MM.1S (cell line): ENCODE data around the gene CFAP70.

ENCODE experiments used
- DNase-seq: peaks from one replicate; pipeline ENCODE4 v3.0.0-alpha.2; 2015
- H2AFZ ChIP-seq: fragments of 300-600 bp; sonication (generic); 2 replicates; pipeline ENCODE4 v1.6.0; 2016; ENCODE audit warnings: antibody characterized with exemption, low read length
- H3F3A ChIP-seq: fragments of 300-600 bp; sonication (generic); 2 replicates; pipeline ENCODE4 v1.6.1; 2016; ENCODE audit warnings: mild to moderate bottlenecking, antibody characterized with exemption, low read length, moderate library complexity, mixed read lengths; ENCODE audit not compliant: insufficient read depth
- H3K27ac ChIP-seq: fragments of 300-600 bp; sonication (generic); 2 replicates; pipeline ENCODE4 v1.5.1; 2016; ENCODE audit warnings: mild to moderate bottlenecking, low read length
- H3K27me3 ChIP-seq: fragments of 300-600 bp; sonication (generic); replicated peaks from 2 replicates; pipeline ENCODE4 v1.6.0; 2016; ENCODE audit warnings: low read length; ENCODE audit not compliant: insufficient read depth
- H3K36me3 ChIP-seq: fragments of 300-600 bp; sonication (generic); replicated peaks from 2 replicates; pipeline ENCODE4 v1.6.1; 2016; ENCODE audit warnings: mild to moderate bottlenecking, low read length, mixed read lengths; ENCODE audit not compliant: insufficient read depth
- H3K4me1 ChIP-seq: fragments of 300-600 bp; sonication (generic); 2 replicates; pipeline ENCODE4 v1.6.1; 2016; ENCODE audit warnings: low read length, mixed read lengths
- H3K4me2 ChIP-seq: fragments of 300-600 bp; sonication (generic); 2 replicates; pipeline ENCODE4 v1.6.0; 2016; ENCODE audit warnings: low read depth, low read length
- H3K4me3 ChIP-seq: fragments of 300-600 bp; sonication (generic); 2 replicates; pipeline ENCODE4 v1.5.1; 2016; ENCODE audit warnings: low read length, mixed read lengths
- H3K79me2 ChIP-seq: fragments of 300-600 bp; sonication (generic); 2 replicates; pipeline ENCODE4 v1.6.1; 2016; ENCODE audit warnings: mixed run types, low read length, mixed read lengths
- H3K9ac ChIP-seq: fragments of 300-600 bp; sonication (generic); 2 replicates; pipeline ENCODE4 v1.6.1; 2016; ENCODE audit warnings: low read length, mixed read lengths
- H3K9me2 ChIP-seq: fragments of 300-600 bp; sonication (generic); replicated peaks from 2 replicates; pipeline ENCODE4 v1.6.1; 2016; ENCODE audit warnings: mild to moderate bottlenecking, low read length, mixed read lengths; ENCODE audit not compliant: insufficient read depth
- H3K9me3 ChIP-seq: fragments of 300-600 bp; sonication (generic); replicated peaks from 2 replicates; pipeline ENCODE4 v1.6.1; 2016; ENCODE audit warnings: mild to moderate bottlenecking, low read length, mixed read lengths; ENCODE audit not compliant: insufficient read depth
- H4K20me1 ChIP-seq: fragments of 300-600 bp; sonication (generic); 2 replicates; pipeline ENCODE4 v1.6.1; 2016; ENCODE audit warnings: mild to moderate bottlenecking, low read length, moderate library complexity, mixed read lengths; ENCODE audit not compliant: insufficient read depth
- EZH2 ChIP-seq: fragments of 300-600 bp; sonication (generic); optimal IDR thresholded peaks from 2 replicates; pipeline ENCODE3; 2017; ENCODE audit warnings: low read depth, mild to moderate bottlenecking, antibody characterized with exemption, low read length, mixed read lengths
- EZH2phosphoT487 ChIP-seq: fragments of 300-600 bp; sonication (generic); IDR thresholded peaks from 2 replicates; pipeline ENCODE4 v1.6.1; 2018; ENCODE audit warnings: antibody characterized with exemption, low read length
- TF ChIP-seq, protein P1 (sequence below): fragments of 300-600 bp; sonication (generic); IDR thresholded peaks from 2 replicates; pipeline ENCODE4 v1.5.1; 2016; ENCODE audit warnings: antibody characterized with exemption, low read length, mixed read lengths

CFAP70 gene

DNA sequence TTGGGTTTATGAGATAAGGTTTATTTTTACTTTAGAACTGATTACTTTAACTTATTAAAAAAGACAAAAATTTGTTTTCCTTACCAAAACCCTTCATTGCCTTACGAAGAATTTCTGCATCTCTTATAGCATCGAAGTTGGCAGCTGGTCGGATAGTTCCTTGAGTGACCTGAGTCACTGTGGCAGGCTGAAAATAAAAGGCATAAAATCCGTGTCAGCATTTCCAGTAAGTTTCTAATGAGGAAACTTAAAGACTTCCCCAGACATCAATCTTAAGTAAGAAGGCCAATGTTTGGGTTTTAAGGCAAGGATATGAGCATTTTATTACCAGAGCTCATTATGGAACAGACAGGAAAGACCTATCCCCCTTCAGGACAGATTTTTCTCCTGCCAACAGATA is 29.6 kb upstream of the CFAP70 start:
- H3K9me3 ChIP-seq: no peaks in the 10 kb centered on the region
- peaks cover 18% of the 10 kb centered on the region; the same call in 1 of the 2 replicates for H3K36me3 ChIP-seq
- H3K27ac ChIP-seq: no peak overlapping the region
- no peak for DNase-seq
- H3K9me2 ChIP-seq: no peaks in the 10 kb centered on the region
- H3F3A ChIP-seq: no peaks in the 10 kb centered on the region
- H4K20me1 ChIP-seq: no peaks in the 10 kb centered on the region; the same call in 1 of the 2 replicates
- peaks cover 11% of the 10 kb centered on the region; the same call in 1 of the 2 replicates for H3K79me2 ChIP-seq
- no peak overlapping the region for H3K4me2 ChIP-seq
- H3K4me1 ChIP-seq: no peaks in the 10 kb centered on the region
- no peak overlapping the region for H3K9ac ChIP-seq
- H2AFZ ChIP-seq: no peak overlapping the region
- no peaks in the 10 kb centered on the region for H3K27me3 ChIP-seq
- TF ChIP-seq, protein P1, sequence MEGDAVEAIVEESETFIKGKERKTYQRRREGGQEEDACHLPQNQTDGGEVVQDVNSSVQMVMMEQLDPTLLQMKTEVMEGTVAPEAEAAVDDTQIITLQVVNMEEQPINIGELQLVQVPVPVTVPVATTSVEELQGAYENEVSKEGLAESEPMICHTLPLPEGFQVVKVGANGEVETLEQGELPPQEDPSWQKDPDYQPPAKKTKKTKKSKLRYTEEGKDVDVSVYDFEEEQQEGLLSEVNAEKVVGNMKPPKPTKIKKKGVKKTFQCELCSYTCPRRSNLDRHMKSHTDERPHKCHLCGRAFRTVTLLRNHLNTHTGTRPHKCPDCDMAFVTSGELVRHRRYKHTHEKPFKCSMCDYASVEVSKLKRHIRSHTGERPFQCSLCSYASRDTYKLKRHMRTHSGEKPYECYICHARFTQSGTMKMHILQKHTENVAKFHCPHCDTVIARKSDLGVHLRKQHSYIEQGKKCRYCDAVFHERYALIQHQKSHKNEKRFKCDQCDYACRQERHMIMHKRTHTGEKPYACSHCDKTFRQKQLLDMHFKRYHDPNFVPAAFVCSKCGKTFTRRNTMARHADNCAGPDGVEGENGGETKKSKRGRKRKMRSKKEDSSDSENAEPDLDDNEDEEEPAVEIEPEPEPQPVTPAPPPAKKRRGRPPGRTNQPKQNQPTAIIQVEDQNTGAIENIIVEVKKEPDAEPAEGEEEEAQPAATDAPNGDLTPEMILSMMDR: no peak
- TF ChIP-seq EZH2: no peak
- no peak for TF ChIP-seq EZH2phosphoT487
- H3K4me3 ChIP-seq: no peak overlapping the region

DNA sequence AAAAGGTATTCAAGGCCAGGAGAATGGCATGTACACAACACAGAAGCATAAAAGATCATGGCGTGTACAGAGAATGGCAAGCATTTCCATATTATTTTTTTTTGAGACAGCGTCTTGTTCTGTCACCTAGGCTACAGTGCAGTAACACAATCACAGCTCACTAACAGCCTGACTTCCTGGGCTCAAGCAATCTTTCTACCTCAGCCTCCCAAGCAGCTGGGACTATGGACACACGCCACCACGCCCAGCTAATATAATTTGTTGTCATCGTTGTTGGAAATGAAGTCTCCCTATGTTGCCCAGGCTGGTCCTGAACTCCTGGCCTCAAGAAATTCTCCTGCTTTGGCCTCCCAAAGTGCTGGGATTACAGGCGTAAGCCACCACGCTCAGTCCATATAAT is 27.9 kb upstream of the CFAP70 start:
- H3K9ac ChIP-seq: no peak overlapping the region
- peaks cover 10% of the 10 kb centered on the region; the same call in 1 of the 2 replicates for H3K79me2 ChIP-seq
- H3K9me3 ChIP-seq: no peaks in the 10 kb centered on the region
- no peak overlapping the region for H3K27ac ChIP-seq
- DNase-seq: no peak
- H4K20me1 ChIP-seq: no peaks in the 10 kb centered on the region; the same call in 1 of the 2 replicates
- no peaks in the 10 kb centered on the region for H3F3A ChIP-seq
- TF ChIP-seq, protein P1: no peak
- no peak for TF ChIP-seq EZH2
- TF ChIP-seq EZH2phosphoT487: no peak
- peaks cover 24% of the 10 kb centered on the region for H3K36me3 ChIP-seq
- no peak overlapping the region for H2AFZ ChIP-seq
- no peaks in the 10 kb centered on the region for H3K27me3 ChIP-seq
- no peak overlapping the region for H3K4me3 ChIP-seq
- no peak overlapping the region for H3K4me2 ChIP-seq
- no peaks in the 10 kb centered on the region for H3K9me2 ChIP-seq
- no peaks in the 10 kb centered on the region for H3K4me1 ChIP-seq

DNA sequence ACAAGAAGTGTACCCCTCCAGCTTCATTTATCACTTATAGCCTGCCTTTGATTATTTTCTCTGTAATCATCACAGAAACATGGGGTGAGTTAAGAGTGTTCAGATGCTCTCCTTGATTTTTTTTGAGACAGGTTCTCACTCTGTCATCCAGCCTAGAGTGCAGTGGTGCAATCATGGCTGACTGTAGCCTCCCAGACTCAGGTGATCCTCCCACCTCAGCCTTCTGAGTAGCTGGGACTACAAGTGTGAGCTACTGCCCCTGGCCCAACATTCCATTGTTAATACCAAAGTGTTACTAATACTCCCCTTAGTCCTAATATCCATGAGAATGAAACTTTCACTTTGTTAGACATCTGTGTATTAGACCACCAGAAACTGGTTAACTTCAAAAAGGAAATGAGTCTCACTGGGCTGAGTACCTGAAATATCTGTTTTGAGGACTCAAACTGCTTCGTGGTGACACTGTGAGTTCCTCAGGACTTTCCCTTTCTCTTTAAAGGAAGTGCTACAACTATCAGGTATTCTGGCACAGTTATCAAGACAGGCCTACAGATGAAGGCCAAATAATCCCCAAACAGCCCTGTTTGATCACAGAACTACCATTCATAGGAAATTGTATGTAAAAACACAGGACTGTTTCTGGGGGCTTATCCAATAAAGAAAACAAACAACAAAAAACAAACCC is 20.5 kb upstream of the CFAP70 start:
- Histone ChIP-seq H3K9ac (no peak overlapping the region), H3F3A (no peaks in the 10 kb centered on the region), H3K4me3 (no peak overlapping the region), H4K20me1 (peaks cover 5% of the 10 kb centered on the region), H2AFZ (no peak overlapping the region), H3K9me2 (no peaks in the 10 kb centered on the region), H3K79me2 (no peaks in the 10 kb centered on the region), H3K4me1 (no peaks in the 10 kb centered on the region), H3K27ac (no peak overlapping the region), H3K36me3 (peaks cover 15% of the 10 kb centered on the region), H3K27me3 (no peaks in the 10 kb centered on the region), H3K4me2 (no peak overlapping the region), H3K9me3 (no peaks in the 10 kb centered on the region)
- TF ChIP-seq, protein P1: no peak
- TF ChIP-seq EZH2phosphoT487 (no peak), EZH2 (no peak)
- DNase-seq: peak; percentile 29
